Lung microvascular endothelial cell (primary cell): Measurements from ENCODE around the gene TMEM9. TPM values are rescaled to one million over a fixed set of nuclear protein-coding genes. Genes with fewer than 3 reads are reported as not detected.

Source experiments
- DNase-seq, 2 donors: peaks; one replicate each; pipeline versions ENCODE4 v3.0.0 to v3.0.0-alpha.2; 2010; ENCODE audit warnings: low read depth in 2 of 2
- total RNA-seq: library from RNA; depleted of rRNA; stranded (reverse); fragments of >200 nt; gene quantifications from 2 replicates; pipeline ENCODE4 v1.2.1, GENCODE V29; 2014

The TMEM9 gene
- total RNA-seq, 1 donor from 2014 or later = 60.9 TPM

DNA sequence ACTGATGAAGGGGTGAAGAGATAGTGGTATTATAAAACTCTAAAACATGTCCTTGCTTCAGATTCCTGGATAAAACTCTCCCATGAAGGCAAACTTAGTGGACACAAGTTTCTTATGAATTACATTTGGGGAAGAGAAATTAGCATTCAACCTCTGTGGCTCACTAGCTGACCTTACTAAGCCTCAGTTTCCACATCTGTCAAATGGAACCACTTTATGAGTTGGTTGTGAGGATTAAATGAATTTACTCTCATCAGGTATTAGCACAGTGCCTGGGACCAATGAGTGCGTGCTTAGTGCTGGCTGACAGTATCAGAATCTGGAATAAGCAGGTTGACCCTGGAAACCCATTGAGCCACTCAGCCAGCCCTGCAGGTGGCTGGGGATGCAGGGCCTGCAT is 44.6 kb downstream of the TMEM9 start:
- DNase-seq = no peak

DNA sequence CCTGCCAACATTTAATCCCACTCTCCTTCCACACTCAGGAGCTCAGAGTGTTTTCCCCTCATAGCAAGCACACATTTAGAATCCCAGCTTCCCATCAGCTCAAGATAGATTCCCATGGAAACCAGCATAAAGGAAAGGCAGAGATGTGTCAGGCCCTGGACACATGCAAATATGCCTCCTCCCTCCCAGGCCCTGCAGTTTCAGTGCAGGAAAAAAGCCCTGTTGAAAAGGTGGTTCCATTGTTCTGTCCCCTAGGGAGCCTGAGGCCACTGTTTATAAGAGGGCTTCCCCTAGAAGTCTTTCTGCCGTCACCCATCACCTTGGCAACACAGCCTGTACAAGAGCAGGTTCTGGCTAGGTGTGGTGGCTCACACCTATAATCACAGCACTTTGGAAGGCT is 45.7 kb downstream of the TMEM9 start:
- no peak for DNase-seq

DNA sequence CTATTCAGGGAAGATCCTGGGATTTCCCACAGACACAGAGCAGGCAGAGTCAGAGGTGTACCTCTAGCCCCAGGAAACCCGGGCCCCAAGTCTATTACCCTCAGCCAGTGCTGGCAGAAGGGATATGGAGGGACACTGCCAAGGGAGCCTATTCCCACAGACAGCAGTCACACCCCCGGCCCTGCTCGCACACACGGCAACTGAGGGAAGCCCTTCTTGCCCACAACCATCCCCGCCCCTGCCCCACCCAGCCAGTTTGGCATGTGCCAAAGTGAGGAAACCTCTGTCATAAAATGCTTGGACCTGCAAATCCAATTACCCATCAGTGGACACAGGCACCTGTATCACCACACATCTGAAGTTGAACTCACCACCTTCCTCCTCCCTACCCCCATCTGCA is 48.6 kb downstream of the TMEM9 start:
- DNase-seq = no peak

DNA sequence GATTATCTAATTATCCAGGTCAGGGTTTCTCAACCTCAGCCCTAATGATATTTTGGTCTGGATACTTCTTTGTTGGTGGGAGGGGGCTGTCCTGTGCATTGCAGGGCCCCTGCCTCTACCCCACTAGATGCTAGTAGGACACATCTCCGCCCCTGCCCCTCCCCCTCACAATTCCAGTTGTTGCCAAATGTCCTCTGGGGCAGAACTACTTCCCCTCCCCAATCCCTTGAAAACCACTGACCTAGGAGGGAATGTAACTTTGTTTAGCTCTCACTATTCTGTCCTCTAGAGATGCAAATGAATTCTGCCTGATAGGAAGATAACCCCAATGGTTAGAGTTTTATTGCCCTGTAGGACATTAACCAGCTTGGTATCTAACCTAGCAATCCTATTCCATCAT is 50.1 kb downstream of the TMEM9 start:
- no peak for DNase-seq

DNA sequence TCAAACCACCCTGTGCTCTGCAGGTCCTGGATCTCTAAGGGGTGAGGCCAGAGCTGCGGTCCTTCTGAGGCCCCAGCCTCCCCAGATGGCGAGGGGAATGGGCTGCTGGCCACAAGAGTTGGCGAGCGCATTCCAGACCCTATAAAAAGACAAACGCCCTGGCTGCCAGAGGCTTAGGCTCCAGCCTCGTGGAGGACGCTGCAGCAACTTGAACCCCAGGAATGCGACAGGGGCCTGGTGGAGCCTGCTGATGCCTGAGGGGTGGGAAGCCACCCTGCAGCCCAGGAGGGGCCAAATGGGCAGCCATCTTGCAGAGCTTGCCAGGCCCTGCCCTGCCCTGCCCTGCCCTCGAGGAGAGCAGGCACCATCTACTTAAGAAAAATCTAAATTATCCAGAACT is 50.6 kb downstream of the TMEM9 start:
- DNase-seq = no peak

DNA sequence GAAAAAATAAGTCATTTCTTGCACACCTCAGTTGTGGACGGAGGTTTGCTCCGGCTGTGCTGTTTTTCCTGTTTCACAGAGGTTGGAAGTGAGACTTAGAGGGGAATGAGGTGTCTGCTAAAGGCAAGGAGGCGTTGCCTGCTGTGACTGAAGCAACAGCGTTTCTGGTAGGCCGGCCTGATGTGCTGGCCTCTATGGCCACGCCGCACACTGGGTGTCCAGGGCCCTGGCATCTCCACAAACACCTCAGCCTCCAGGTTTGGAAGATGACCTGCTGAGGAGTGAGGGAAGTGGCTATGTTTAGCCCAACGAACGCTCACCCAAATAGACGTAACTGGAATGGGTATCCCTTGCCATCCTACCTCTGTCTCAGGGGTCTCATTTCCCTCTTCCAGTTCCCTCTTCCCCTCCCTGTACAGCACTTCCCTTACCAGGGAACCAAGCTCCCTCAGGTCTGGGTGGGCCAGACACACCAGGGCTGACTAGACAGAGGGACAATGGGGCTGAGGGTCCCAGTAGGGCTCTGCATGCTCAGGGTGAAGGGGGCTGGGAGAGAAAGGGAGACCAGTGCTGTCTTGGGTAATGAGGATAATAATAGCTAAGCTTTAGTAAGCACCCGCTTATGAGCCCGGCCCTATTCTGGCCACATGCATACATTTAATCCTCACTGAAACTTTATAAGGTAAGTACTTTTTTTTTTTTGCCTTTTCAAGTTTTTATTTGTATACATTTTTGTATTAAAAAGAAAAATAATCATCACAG is 53.9 kb downstream of the TMEM9 start:
- no peak for DNase-seq

DNA sequence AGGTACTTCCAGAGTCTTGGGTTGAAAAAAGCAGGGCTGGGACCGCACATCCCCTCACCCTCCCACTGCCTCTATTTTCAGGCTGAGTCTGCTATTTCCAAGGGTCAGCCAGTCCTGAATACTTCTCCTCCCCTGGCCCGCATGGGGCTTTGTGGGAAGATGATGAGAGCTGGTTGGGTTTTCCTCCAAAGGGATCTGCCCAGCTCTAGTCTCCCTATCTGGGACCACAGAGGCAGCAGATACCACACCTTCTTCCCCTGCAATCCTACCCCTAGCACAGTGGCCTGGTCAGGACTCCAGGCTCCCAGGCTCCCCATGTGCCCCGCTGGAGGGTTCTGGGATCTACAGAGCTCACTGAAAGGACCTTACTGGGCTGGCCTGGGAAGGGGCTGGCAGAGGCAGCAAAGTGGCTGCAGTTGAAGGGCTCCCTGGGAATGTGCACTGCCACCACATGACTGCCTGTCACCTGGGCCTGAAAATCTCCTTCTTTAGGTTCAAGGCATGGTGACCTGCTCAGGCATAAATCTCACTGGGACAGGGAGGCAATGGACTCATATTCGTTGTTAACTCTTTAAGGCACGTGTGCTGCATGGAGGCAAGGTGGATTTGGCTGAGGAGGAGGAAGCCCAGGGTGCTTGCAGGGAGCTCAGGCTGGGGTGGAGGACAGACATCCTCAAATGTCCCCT is 55.1 kb downstream of the TMEM9 start:
- no peak for DNase-seq

DNA sequence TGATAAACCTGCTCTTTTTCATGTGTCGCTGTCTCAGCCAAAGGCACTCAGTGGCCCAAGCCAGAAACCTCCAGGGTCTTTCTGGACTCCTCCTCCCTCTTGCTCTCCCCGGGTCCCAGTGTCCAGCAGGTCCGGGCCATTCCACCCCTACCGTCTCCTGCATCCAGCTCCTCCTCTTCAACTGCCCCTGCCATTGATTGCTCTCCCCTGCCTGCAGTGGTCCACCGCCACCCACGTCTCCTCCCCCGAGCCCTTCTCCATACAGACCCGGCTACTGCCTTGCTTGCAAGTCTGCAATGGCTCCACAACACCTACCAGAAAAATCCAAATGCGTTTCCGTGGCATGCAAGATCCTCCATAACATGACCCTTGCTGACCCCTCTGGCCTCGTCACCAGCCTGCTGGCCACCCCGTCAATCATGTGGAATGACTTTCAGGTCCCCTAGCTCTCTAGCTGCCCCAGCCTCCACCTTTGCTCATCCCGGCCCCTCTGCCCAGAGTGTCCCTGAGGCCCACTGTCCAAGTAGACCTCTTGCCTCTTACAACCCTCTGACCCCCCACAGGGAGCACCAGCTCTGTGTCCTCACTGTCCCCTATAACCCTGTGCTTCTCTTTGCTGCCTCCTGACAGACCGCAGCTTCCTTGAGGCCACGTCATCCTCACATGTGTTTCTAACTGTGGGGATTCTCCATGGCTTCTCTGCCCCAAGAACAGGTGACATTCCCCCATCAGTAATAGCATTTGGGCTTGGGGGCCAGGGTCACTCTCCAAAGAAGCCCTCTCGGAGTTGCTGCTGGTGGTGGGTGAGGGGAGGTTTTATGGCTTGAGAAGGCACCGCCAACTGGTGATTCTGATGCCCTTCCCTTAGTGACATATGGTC is 57.1 kb downstream of the TMEM9 start:
- DNase-seq = no peak

DNA sequence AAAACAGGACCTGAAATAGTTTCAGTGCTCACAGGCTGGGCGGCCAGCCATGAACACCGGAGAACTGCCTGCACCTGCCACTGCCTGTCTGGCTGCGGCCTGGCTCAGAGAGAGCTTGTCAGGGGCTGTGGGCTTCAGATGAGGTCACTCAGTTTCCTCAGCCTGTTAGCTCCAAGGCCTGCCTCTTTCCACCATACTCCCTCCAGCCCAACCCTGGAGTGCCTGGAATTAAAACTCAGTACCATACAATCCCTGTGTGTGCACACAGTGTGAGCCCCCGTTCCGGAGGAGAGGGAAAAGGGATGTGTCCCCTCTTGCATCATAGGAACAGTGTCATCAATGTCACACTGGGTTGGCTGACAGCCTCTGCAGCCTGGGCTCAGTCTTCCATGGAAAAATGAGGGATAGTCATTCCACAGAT is 58.2 kb downstream of the TMEM9 start:
- DNase-seq = no peak

DNA sequence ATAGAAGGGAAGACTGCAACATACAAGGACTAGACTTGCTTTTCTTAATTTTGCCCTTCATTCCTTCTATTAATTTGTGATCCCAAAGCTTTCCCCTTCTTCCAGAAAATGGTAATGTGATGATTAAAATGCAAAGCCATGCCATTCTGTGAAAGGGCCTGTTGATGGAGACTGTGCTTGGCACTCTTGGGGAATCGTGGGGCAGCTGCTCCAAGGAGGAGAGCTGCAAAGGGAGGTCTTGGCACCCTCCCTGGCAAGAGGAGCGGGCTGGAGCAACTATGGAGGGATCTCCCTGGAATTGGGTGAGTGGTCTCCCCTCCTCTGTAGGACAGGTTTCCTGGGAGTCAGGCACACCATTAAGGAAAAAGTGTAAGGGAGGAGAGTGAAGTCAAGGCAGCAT is 58.7 kb downstream of the TMEM9 start:
- no peak for DNase-seq

DNA sequence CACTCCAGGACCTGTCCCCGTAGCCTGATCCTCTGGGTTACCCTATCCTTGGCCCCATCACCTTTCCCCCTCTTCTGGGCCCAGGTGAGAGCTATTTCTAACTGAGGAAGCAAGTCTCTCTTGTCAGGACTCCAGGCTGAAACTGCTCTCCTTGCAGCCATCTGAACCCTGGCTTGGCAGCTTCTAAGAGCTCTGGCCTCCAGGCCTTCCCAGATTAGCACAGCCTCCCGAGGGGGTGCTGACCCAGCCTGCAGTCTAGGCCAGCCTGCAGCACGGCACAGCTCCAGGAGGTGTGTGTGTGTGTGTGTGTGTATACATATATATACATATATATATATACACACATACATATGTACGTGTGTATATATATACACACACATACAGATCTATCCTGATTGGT is 59.4 kb downstream of the TMEM9 start:
- DNase-seq = no peak

DNA sequence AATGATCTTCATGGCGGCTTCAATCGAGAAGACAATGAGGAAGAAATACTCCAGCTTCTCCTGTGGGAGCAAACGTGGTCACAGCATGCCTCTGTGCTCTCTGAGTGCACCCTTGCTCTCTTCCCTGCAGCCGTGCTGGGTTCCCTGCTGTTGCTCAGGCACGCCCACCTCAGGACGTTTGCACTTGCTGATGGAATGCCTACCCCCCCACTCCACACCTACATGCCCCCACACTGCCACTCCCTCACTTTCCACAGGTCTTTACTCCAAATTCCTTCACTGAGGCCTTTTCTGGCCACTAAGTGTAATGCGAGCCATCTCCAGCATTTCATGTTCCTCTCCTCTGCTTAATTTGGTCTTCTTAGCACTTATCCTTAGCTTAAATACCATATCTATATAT is 60.3 kb downstream of the TMEM9 start:
- no peak for DNase-seq

DNA sequence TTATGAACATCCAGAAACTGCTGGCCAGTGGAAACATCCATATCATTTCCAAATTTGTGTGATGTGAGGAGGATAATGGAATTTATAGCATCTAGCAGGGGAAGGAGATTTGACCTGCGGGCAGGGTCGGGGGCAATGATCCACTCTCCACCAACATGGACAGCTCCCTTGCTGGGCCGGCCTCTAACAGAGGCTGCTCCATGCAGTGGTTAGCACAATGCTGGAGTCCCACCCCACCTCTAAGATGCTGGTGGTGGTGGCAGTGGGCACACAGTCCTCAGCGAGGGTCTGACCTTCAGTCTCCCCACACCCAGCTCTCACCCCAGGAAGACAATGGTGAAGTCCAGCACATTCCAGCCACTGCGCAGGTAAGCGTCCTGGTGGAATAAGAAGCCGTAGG is 60.7 kb downstream of the TMEM9 start:
- no peak for DNase-seq

DNA sequence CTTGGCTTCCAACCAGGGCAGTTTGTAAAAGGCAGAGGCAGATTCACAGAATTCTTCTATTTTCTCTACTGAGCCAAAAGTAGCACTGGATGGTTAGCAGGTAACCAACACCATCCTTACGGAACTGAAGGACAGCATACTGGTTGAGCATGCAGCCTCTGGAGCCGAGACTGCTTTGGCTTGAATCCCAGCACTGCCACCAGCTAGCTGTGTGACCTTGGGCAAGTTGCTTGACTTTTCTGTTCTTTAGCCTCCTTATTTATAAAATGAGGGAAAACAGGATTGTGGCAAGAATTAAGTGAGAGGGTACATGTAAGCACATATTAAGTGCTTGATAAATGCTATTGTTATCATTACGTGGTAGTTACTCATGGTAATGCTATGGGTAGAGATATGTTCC is 61.5 kb downstream of the TMEM9 start:
- DNase-seq = no peak

DNA sequence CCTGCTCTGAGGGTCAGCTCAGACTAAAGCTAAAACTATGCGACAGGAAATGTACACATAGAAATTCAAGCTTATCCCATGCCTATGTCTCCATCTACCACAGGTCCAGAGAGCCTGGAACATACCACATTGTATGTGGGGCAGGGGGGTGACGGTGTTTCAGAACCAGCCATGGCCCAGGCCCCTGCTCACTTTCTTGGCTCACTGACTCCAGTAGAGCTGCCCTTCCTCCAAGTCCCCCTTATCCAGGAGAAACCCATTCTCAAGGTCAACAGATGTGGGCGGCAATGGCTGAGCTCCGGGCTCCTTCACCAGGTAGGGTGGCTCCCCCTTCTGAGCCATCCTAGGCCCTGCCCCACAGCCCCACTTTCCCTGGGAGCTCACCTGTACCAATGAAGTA is 63.0 kb downstream of the TMEM9 start:
- no peak for DNase-seq

DNA sequence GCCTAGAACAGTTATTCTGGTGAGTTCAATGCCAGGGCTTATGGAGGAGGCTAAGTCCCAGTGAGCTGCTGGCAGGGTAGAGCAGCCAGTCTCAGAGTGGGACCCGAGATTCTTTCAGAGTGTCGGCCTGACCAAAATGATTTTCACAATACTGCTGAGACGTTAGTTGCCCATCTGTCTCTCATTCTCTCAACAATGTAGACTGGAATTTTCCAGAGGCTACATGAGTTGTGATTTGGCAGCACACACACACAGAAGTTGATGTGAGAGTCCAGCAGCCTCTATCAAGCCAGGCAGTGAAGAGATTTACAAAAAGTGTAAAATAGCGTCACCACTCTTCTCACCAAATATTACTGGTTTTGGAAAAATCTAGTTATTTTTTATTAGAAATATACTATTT is 63.7 kb downstream of the TMEM9 start:
- DNase-seq = no peak

DNA sequence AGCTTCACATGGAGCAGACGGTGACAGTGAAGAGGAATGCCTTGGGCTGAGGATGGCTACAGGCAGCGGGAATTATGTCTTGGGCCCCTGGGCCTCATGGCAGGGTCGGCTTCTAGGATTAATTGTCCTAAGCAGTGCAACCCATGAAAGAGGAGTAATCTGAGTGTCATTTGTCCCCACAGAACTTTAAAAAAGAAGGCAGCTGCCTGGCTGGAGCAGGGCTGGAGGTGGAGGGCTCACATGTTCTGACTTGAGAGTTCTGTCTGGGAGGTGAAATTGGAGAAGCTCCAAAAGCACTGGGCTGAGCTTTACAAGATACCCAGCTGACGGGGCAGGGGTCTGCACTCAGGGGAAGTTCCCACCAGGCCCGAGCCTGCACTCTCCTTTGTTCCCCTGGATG is 64.7 kb downstream of the TMEM9 start:
- DNase-seq = no peak

DNA sequence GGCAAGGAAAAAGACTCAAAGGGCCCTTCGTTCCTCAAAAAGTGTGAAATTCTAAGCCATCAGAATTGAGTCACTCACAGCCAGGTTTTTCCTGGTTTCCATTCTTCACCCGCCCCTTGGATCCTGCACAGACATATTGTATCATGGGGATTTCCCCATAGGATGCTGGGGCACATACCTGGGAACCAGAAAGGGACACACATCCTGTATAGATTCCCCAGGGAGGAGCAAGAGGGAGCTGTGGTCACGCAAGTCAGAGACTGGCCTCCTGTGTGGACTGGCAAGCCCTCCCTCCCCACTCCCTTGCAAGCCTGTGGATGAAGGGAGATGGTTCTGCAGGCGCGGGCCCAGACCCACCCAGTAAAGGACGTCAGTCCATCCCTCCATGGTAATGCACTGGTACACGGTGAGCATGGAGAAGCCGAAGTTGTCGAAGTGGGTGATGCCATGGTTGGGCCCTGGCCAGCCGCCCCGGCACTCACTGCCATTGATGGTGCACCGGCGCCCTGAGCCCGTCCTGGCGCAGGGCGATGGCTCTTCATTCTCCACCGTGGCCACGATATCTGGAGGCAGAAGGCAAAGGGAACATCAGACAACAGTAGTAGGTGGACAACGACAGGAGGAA is 65.3 kb downstream of the TMEM9 start:
- no peak for DNase-seq

DNA sequence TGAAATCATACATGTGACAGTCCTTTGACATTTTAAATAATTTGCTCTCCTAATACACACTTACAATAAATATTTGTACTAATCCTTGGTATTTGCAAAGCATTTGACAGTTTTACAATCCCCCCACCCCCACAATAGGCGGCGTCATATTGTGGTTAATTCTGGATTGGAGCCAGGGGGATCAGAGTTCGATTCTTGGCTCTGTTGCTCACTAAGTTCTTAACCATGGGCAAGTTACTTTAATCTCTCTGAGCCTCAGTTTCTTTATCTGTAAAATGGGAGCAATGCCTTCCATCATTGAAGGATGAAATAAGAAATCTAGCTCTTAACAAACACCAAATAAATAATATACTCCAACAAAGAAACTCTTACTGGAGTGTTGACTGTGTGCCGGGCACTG is 65.9 kb downstream of the TMEM9 start:
- DNase-seq = no peak

DNA sequence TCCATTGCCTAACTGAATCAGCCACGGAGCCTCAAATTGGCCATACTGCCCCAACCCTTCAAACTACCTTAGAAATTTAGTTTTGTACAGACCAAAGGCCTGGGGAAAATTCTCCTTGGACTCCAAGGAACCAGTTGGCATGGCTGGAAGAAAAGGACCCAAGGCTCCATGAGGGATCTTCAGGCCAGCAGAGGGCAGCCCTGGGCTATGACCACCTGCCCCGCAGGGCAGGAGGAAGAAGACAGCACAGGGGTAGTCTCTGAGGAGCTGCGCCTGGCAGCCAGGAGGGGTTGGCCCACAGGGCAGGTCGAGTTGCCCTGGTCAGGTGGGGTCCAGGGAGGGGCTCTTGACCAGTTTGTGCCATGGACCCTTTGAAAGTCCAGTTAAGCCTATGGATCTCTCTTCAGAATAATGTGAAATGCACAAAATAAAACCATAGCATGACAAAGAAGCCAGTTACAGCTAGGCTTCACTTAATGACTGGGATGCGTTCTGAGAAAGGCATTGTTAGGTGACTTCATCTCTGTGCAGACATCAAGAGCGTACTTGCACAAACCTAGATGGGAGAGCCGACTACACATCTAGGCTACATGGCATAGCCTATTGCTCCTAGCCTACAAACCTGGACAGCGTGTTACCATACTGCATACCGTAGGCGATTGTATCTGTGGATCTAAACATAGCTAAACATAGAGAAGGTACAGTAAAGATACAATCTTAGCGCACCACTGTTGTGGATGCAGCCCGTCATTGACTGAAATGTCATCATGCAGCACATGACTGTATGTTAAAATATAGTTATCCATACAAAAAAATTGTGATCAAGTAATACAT is 68.2 kb downstream of the TMEM9 start:
- peak; percentile 17 to 48 for DNase-seq
